ENCODE results near the gene TIMM22.

Gene TIMM22

DNA sequence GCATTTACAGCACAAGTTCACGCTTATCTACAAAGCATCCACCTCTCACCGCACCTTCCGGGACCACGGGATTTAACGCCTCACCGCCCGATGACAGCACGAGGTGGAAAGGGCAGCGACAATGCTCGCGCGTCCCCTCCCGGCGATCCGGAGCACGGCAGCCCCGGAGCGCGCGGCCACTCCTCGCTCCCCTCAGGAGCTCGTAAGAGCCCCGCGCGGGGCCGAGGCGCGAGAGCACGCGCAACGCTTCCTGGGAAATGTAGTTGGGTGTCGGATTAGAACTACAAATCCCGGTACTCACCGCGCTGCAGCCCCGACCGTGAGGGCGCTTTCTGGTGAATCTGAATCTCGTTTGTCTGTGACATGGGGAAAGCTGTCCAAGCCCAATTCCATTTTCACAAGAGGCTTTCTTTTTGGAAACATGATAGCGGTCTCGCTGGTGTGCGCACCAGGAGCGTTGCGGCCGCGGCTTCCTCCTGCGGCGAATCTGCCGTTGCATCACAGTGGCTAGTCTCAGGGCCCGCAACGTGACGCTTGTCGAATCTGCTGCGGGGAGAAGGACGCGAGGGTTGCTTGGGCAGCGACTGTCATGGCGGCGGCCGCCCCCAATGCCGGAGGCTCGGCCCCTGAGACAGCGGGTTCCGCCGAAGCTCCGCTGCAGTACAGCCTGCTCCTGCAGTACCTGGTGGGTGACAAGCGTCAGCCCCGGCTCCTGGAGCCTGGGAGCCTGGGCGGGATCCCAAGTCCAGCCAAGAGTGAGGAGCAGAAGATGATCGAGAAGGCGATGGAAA lies at the start of gene TIMM22 (continued):
- no peak for TF ChIP-seq RBAK (tag by site-specific recombination; IDR thresholded peaks at IDR 0.05)
- TF ChIP-seq ZBTB7A (tag by site-specific recombination; IDR thresholded peaks at IDR 0.05; ENCODE audit: low read depth) = peak; percentile 95
- peak; percentile 62 for TF ChIP-seq KLF9 (tag by site-specific recombination; IDR thresholded peaks at IDR 0.05; ENCODE audit: low read depth)
- no peak for TF ChIP-seq ZNF202 (tag by site-specific recombination; IDR thresholded peaks at IDR 0.05; ENCODE audit: borderline replicate concordance)
- TF ChIP-seq ZFP41 (tag by site-specific recombination; IDR thresholded peaks at IDR 0.05; ENCODE audit: borderline replicate concordance) = no peak
- peak; percentile 96 for TF ChIP-seq ZBTB17 (tag by site-specific recombination; IDR thresholded peaks at IDR 0.05)
- TF ChIP-seq GLI4 (tag by site-specific recombination; IDR thresholded peaks at IDR 0.05) = peak; percentile 88; the same call in 1 of the 2 replicates
- TF ChIP-seq ZBTB10 (tag by site-specific recombination; IDR thresholded peaks at IDR 0.05) = no peak; the same call in 1 of the 2 replicates
- TF ChIP-seq, protein P1, sequence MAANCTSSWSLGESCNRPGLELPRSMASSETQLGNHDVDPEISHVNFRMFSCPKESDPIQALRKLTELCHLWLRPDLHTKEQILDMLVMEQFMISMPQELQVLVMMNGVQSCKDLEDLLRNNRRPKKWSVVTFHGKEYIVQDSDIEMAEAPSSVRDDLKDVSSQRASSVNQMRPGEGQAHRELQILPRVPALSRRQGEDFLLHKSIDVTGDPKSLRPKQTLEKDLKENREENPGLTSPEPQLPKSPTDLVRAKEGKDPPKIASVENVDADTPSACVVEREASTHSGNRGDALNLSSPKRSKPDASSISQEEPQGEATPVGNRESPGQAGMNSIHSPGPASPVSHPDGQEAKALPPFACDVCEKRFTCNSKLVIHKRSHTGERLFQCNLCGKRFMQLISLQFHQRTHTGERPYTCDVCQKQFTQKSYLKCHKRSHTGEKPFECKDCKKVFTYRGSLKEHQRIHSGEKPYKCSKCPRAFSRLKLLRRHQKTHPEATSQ (tag by site-specific recombination; IDR thresholded peaks at IDR 0.05) = peak; percentile 72; the same call in 1 of the 2 replicates
- TF ChIP-seq ZSCAN23 (tag by site-specific recombination; IDR thresholded peaks at IDR 0.05) = peak; percentile 91
- TF ChIP-seq ZNF19 (tag by site-specific recombination; IDR thresholded peaks at IDR 0.05; ENCODE audit: low read depth) = no peak
- peak; percentile 72 for TF ChIP-seq ZNF610 (tag by site-specific recombination; IDR thresholded peaks at IDR 0.05; ENCODE audit: borderline replicate concordance)
- peak; percentile 88 for TF ChIP-seq ZBTB20 (tag by site-specific recombination; IDR thresholded peaks at IDR 0.05)
- TF ChIP-seq ZNF660 (tag by site-specific recombination; IDR thresholded peaks at IDR 0.05) = peak; percentile 72; the same call in 1 of the 2 replicates
- no peak for TF ChIP-seq ZNF837 (tag by site-specific recombination; IDR thresholded peaks at IDR 0.05)
- no peak for TF ChIP-seq ZNF544 (tag by site-specific recombination; IDR thresholded peaks at IDR 0.05)
- TF ChIP-seq ZNF596 (tag by site-specific recombination; IDR thresholded peaks at IDR 0.05) = no peak; the same call in 1 of the 2 replicates
- TF ChIP-seq, protein P2, sequence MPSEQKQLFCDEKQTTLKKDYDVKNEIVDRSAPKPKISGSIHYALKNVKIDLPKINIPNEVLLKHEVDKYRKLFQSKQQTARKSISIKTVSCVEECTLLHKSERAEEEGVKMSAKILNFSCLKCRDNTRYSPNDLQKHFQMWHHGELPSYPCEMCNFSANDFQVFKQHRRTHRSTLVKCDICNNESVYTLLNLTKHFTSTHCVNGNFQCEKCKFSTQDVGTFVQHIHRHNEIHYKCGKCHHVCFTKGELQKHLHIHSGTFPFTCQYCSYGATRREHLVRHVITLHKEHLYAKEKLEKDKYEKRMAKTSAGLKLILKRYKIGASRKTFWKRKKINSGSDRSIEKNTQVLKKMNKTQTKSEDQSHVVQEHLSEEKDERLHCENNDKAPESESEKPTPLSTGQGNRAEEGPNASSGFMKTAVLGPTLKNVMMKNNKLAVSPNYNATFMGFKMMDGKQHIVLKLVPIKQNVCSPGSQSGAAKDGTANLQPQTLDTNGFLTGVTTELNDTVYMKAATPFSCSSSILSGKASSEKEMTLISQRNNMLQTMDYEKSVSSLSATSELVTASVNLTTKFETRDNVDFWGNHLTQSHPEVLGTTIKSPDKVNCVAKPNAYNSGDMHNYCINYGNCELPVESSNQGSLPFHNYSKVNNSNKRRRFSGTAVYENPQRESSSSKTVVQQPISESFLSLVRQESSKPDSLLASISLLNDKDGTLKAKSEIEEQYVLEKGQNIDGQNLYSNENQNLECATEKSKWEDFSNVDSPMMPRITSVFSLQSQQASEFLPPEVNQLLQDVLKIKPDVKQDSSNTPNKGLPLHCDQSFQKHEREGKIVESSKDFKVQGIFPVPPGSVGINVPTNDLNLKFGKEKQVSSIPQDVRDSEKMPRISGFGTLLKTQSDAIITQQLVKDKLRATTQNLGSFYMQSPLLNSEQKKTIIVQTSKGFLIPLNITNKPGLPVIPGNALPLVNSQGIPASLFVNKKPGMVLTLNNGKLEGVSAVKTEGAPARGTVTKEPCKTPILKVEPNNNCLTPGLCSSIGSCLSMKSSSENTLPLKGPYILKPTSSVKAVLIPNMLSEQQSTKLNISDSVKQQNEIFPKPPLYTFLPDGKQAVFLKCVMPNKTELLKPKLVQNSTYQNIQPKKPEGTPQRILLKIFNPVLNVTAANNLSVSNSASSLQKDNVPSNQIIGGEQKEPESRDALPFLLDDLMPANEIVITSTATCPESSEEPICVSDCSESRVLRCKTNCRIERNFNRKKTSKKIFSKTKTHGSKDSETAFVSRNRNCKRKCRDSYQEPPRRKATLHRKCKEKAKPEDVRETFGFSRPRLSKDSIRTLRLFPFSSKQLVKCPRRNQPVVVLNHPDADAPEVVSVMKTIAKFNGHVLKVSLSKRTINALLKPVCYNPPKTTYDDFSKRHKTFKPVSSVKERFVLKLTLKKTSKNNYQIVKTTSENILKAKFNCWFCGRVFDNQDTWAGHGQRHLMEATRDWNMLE (tag by site-specific recombination; conservative IDR thresholded peaks at IDR 0.05; ENCODE audit: low read depth) = 0 out of 2 replicates have a peak, but pooled peaks have one; percentile 21
- peak; percentile 55; the same call in 1 of the 2 replicates for TF ChIP-seq ZBTB21 (tag by site-specific recombination; IDR thresholded peaks at IDR 0.05)
- peak; percentile 29; the same call in 1 of the 2 replicates for TF ChIP-seq ZNF416 (tag by site-specific recombination; IDR thresholded peaks at IDR 0.05)
- TF ChIP-seq, protein P3, sequence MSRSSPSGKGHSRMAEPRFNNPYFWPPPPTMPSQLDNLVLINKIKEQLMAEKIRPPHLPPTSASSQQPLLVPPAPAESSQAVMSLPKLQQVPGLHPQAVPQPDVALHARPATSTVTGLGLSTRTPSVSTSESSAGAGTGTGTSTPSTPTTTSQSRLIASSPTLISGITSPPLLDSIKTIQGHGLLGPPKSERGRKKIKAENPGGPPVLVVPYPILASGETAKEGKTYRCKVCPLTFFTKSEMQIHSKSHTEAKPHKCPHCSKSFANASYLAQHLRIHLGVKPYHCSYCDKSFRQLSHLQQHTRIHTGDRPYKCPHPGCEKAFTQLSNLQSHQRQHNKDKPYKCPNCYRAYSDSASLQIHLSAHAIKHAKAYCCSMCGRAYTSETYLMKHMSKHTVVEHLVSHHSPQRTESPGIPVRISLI (tag by site-specific recombination; IDR thresholded peaks at IDR 0.05) = no peak
- TF ChIP-seq ZNF146 (tag by site-specific recombination; IDR thresholded peaks at IDR 0.05) = peak; percentile 55
- TF ChIP-seq, protein P4, sequence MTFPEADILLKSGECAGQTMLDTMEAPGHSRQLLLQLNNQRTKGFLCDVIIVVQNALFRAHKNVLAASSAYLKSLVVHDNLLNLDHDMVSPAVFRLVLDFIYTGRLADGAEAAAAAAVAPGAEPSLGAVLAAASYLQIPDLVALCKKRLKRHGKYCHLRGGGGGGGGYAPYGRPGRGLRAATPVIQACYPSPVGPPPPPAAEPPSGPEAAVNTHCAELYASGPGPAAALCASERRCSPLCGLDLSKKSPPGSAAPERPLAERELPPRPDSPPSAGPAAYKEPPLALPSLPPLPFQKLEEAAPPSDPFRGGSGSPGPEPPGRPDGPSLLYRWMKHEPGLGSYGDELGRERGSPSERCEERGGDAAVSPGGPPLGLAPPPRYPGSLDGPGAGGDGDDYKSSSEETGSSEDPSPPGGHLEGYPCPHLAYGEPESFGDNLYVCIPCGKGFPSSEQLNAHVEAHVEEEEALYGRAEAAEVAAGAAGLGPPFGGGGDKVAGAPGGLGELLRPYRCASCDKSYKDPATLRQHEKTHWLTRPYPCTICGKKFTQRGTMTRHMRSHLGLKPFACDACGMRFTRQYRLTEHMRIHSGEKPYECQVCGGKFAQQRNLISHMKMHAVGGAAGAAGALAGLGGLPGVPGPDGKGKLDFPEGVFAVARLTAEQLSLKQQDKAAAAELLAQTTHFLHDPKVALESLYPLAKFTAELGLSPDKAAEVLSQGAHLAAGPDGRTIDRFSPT (tag by site-specific recombination; IDR thresholded peaks at IDR 0.05) = no peak
- no peak for TF ChIP-seq ZNF791 (tag by site-specific recombination; IDR thresholded peaks at IDR 0.05)
- no peak for TF ChIP-seq ZNF571 (tag by site-specific recombination; IDR thresholded peaks at IDR 0.05)
- no peak for TF ChIP-seq ZNF670 (tag by site-specific recombination; IDR thresholded peaks at IDR 0.05; ENCODE audit: low read depth)
- peak; percentile 75 for TF ChIP-seq ZNF654 (tag by site-specific recombination; IDR thresholded peaks at IDR 0.05; ENCODE audit: low read depth)
- no peak for TF ChIP-seq ZNF677 (tag by site-specific recombination; IDR thresholded peaks at IDR 0.05)

Measured in HEK293 (cell line).